Suprapubic skin (tissue), 3 donors: ENCODE data around the gene MED8.

ENCODE experiments used
- POLR2A ChIP-seq, 2 donors: fragments of 450-650 bp; IDR thresholded peaks; one replicate each; pipeline ENCODE4 v1.6.1; 2017; ENCODE audit warnings: antibody characterized with exemption in 2 of 2, mild to moderate bottlenecking in 2 of 2, moderate library complexity in 2 of 2
- TF ChIP-seq, protein P1 (sequence below), 2 donors: fragments of 200-600 bp in 1 of 2; fragments of 450-650 bp in 1 of 2; sonication (generic) in 1 of 2; IDR thresholded peaks; one replicate each; pipeline ENCODE4 v1.5.1; 2016 to 2019; ENCODE audit warnings: antibody characterized with exemption in 2 of 2, mild to moderate bottlenecking in 1 of 2, moderate library complexity in 1 of 2

DNA sequence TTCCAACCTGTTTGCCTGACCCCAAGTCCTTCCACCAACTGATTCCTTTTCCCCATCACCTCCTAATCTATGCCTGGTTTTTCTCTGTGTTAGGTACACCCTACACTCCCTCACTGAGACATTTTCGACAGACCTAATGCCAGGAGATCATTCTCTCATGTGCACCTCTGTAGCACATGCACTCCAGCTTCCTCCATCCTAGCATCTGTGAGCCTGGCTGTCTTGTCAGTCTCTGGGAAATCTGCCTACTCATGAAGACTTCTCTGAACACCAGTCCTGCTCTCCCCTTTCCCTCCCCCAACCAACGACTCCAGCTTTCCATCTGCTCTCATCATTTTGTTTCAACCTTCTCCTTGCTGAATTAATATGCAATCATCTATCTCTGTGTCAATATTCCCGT is 987 bp downstream of the MED8 start:
- no peak for TF ChIP-seq POLR2A (IDR thresholded peaks at IDR 0.05)
- TF ChIP-seq, protein P1, sequence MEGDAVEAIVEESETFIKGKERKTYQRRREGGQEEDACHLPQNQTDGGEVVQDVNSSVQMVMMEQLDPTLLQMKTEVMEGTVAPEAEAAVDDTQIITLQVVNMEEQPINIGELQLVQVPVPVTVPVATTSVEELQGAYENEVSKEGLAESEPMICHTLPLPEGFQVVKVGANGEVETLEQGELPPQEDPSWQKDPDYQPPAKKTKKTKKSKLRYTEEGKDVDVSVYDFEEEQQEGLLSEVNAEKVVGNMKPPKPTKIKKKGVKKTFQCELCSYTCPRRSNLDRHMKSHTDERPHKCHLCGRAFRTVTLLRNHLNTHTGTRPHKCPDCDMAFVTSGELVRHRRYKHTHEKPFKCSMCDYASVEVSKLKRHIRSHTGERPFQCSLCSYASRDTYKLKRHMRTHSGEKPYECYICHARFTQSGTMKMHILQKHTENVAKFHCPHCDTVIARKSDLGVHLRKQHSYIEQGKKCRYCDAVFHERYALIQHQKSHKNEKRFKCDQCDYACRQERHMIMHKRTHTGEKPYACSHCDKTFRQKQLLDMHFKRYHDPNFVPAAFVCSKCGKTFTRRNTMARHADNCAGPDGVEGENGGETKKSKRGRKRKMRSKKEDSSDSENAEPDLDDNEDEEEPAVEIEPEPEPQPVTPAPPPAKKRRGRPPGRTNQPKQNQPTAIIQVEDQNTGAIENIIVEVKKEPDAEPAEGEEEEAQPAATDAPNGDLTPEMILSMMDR (IDR thresholded peaks at IDR 0.05), result no peak
